Measurements from ENCODE around the gene TNS4.
A peak's percentile ranks its signal among the peaks of the same experiment; 100 is the strongest.
"Not testable (repeated sequence)": the region's sequence is repeated elsewhere in the genome, so short reads cannot be mapped to it uniquely, and the experiment has no call there.

The TNS4 gene

DNA sequence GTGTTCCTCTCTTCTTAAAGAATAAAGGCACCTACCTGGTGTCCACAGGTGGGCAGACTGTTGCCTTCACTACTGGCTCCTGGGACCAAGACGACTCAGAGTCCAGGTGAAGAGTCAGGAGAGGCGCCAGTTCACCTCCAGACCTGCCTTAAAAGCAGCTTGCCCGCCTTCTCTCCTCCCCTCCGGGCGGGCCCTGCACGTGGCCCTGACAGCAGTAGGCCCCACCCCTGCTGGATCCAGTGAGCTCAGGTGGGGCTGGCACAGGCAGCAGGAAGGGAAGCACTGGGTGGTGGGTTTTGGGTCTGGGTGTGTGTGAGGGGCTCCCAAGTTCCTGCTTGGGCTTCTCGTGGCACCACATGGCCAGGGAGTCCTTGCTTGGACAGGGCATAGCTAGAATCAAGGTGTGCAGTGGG lies at the start of gene TNS4:
TNS4 (minus strand) TSS at position 125 of the 413 bp plus-strand sequence. CDS start 5,198 bp downstream, outside the sequence.
- H3K9me3 ChIP-seq (ENCODE audit: control insufficient read depth in 5 of 5, low read length in 5 of 5), result peaks cover 0 to 3% (median 0%) of the 10 kb centered on the region in 5 donors
- no peak within 1 kb of the TSS for H3K9ac ChIP-seq (ENCODE audit: low read length in 5 of 5)
- no peaks in the 10 kb centered on the region for H3K36me3 ChIP-seq (ENCODE audit: control insufficient read depth in 5 of 5, insufficient read depth in 5 of 5, low read length in 5 of 5)
- no peak within 1 kb of the TSS for H3K4me3 ChIP-seq (ENCODE audit: low read depth in 1 of 5, low read length in 5 of 5)
- no peak within 1 kb of the TSS for H3K27ac ChIP-seq (ENCODE audit: low read depth, low read length)
- peaks cover 5 to 25% (median 16%) of the 10 kb centered on the region in 5 donors for H3K4me1 ChIP-seq (ENCODE audit: control insufficient read depth in 5 of 5, insufficient read depth in 5 of 5, low read length in 5 of 5)
- no peaks in the 10 kb centered on the region for H3K27me3 ChIP-seq (ENCODE audit: control insufficient read depth in 5 of 5, insufficient read depth in 4 of 5, low read length in 5 of 5)

GRCh38 chr17:40550608-40551007 lies 49.2 kb upstream of the TNS4 start:
- peaks cover 0 to 2% (median 0%) of the 10 kb centered on the region in 5 donors for H3K27me3 ChIP-seq (ENCODE audit: control insufficient read depth in 5 of 5, insufficient read depth in 4 of 5, low read length in 5 of 5)
- no peaks in the 10 kb centered on the region for H3K9me3 ChIP-seq (ENCODE audit: control insufficient read depth in 5 of 5, low read length in 5 of 5)
- peak overlapping the region; percentile 96 for H3K27ac ChIP-seq (ENCODE audit: low read depth, low read length)
- no peaks in the 10 kb centered on the region for H3K36me3 ChIP-seq (ENCODE audit: control insufficient read depth in 5 of 5, insufficient read depth in 5 of 5, low read length in 5 of 5)
- H3K4me3 ChIP-seq (ENCODE audit: low read depth in 1 of 5, low read length in 5 of 5), result no peak overlapping the region
- H3K4me1 ChIP-seq (ENCODE audit: control insufficient read depth in 5 of 5, insufficient read depth in 5 of 5, low read length in 5 of 5), result peaks cover 40 to 80% (median 67%) of the 10 kb centered on the region in 5 donors
- H3K9ac ChIP-seq (ENCODE audit: low read length in 5 of 5), result peak overlapping the region in 4 of 5 donors; percentile 22 to 73 (median 48)

DNA sequence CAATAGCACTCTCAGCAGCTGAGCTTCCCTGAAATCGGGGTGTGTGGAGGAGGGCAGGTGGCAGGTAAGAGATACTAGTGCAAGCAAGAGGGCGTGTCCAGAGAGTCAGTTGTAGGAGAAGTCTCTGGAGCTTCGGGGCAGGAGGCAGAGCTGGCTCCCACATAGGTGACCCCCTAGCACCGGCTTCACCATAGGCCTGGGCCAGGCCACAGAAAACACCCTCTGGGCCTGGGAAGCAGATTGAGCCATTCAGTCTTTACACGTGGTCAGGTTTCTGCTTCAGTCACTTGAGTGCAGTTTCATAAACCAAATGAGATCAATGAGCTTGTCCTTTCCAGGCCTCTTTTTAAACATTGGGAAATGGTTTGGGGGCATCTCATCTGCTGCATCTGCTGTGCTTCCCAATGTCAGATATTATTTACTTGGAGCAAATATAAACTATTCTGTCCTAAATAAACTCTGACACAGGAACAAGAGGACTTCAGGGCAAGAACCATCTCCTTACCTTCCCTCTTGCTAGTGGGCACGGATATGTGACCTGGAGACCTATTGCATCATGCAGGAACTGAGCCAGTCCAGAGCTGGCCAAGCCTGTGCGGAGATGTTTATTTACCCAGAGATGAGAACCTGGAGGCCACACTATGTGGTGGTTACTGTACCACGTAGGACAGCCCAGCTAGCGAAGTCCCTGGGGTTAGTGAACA lies 47.7 kb upstream of the TNS4 start:
- no peaks in the 10 kb centered on the region for H3K9me3 ChIP-seq (ENCODE audit: control insufficient read depth in 5 of 5, low read length in 5 of 5)
- peaks cover 39 to 66% (median 59%) of the 10 kb centered on the region in 5 donors for H3K4me1 ChIP-seq (ENCODE audit: control insufficient read depth in 5 of 5, insufficient read depth in 5 of 5, low read length in 5 of 5)
- peak overlapping the region in 4 of 5 donors; percentile 38 to 73 (median 48) for H3K9ac ChIP-seq (ENCODE audit: low read length in 5 of 5)
- no peaks in the 10 kb centered on the region for H3K36me3 ChIP-seq (ENCODE audit: control insufficient read depth in 5 of 5, insufficient read depth in 5 of 5, low read length in 5 of 5)
- H3K4me3 ChIP-seq (ENCODE audit: low read depth in 1 of 5, low read length in 5 of 5), result no peak overlapping the region
- peak overlapping the region; percentile 96 for H3K27ac ChIP-seq (ENCODE audit: low read depth, low read length)
- H3K27me3 ChIP-seq (ENCODE audit: control insufficient read depth in 5 of 5, insufficient read depth in 4 of 5, low read length in 5 of 5), result peaks cover 0 to 2% (median 0%) of the 10 kb centered on the region in 5 donors

DNA sequence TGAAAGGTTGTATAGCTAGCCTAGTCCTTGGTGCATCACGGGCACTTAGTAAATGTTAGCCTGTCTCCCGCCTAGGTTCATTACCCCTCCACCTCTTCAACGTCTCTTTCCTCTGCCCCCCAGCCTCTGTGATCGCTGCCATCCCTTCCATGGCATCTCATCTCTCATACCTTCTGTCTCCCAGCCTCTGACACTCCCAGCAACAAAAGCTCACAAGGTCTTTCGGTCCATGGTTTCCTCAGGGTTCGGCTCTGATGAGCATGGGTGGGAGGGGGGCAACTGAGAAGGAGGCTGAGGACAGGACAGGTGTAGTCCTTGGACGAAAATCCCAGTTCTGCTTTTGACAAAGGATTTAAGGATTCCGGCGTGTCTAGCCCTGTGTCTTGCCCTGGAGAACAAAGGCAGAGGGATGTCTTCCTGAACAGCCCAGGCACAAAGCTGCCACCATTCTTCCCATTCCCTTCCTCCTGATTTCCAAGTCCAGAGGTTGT lies 47.1 kb upstream of the TNS4 start:
- no peaks in the 10 kb centered on the region for H3K9me3 ChIP-seq (ENCODE audit: control insufficient read depth in 5 of 5, low read length in 5 of 5)
- H3K27me3 ChIP-seq (ENCODE audit: control insufficient read depth in 5 of 5, insufficient read depth in 4 of 5, low read length in 5 of 5), result peaks cover 0 to 2% (median 0%) of the 10 kb centered on the region in 5 donors
- peak overlapping the region in 3 of 5 donors; percentile 0 to 57 (median 12) for H3K9ac ChIP-seq (ENCODE audit: low read length in 5 of 5)
- H3K4me1 ChIP-seq (ENCODE audit: control insufficient read depth in 5 of 5, insufficient read depth in 5 of 5, low read length in 5 of 5), result peaks cover 35 to 62% (median 57%) of the 10 kb centered on the region in 5 donors
- peak overlapping the region; percentile 96 for H3K27ac ChIP-seq (ENCODE audit: low read depth, low read length)
- H3K4me3 ChIP-seq (ENCODE audit: low read depth in 1 of 5, low read length in 5 of 5), result no peak overlapping the region
- H3K36me3 ChIP-seq (ENCODE audit: control insufficient read depth in 5 of 5, insufficient read depth in 5 of 5, low read length in 5 of 5), result no peaks in the 10 kb centered on the region

DNA sequence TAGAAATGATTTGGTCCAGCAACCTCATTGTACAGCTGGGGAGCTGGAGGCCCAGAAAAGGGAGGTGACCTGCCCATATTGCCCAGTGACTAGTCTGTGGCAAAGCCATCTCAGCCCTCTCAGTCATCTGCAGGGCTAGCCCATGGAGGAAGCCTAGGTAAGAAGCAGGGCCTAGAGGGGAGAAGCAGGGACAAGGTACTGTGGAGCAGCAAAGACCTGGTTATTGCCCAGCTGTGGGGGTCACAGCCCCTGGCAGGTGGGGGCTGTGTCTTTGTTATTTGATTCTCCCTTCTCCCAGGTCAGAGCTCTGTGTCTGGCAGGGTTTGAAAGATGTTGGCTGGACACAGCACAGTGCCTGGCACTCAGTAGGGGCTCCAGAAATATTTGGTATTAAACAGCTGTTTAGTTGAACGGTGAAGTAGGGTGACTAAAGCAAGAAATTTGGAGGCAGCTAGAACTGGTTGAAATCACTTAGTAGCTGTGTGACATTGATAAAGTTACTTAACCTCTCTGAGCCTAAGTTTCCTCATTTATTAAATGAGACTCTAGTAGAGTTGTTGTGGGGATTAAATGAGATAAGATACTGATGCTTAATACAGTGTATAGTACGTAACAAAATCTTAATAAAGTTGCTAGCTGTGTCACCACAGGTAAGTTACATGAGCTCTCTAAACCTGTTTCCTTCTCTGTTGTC lies 46.5 kb upstream of the TNS4 start:
- H3K9ac ChIP-seq (ENCODE audit: low read length in 5 of 5), result peak overlapping the region in 2 of 5 donors; percentile 0 to 57
- no peaks in the 10 kb centered on the region for H3K9me3 ChIP-seq (ENCODE audit: control insufficient read depth in 5 of 5, low read length in 5 of 5)
- H3K4me3 ChIP-seq (ENCODE audit: low read depth in 1 of 5, low read length in 5 of 5), result no peak overlapping the region
- H3K4me1 ChIP-seq (ENCODE audit: control insufficient read depth in 5 of 5, insufficient read depth in 5 of 5, low read length in 5 of 5), result peaks cover 35 to 62% (median 57%) of the 10 kb centered on the region in 5 donors
- peak overlapping the region; percentile 96 for H3K27ac ChIP-seq (ENCODE audit: low read depth, low read length)
- peaks cover 0 to 2% (median 0%) of the 10 kb centered on the region in 5 donors for H3K27me3 ChIP-seq (ENCODE audit: control insufficient read depth in 5 of 5, insufficient read depth in 4 of 5, low read length in 5 of 5)
- no peaks in the 10 kb centered on the region for H3K36me3 ChIP-seq (ENCODE audit: control insufficient read depth in 5 of 5, insufficient read depth in 5 of 5, low read length in 5 of 5)

DNA sequence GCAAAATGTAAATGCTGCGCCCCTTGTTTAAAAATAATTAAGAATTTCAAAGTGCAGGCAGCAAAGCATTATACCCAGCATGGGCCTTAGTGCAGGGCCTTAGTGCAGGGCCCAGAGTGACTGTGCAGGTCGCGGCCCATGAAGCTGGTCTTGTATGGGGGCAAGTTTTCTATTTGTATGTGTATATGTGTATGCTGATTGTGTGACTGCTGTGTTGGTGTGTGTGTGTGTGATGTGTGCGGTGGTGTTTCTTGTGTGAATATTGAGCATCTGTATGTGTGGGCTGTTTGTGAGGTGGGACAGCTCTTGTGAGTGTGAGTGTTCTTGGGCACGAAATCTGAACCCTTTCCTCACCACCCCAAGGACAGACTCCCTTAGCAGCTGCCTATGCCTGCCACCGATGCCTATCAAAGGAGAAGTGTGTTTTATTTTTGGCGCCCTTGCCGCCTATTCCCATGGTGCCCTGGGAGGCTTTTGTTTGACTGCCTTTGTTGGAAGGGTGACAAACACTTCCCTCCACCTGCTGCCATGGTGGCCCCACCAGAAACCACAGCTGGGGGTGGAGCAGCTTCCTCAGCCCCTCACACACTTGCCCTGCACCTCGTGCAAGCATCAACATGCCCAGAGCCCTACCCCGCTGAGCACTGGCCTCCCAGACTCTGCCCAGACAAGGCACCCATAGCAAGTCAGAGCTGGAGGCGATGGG lies 45.8 kb upstream of the TNS4 start:
- Histone ChIP-seq H3K9me3 (ENCODE audit: control insufficient read depth in 5 of 5, low read length in 5 of 5) (peaks cover 0 to 2% (median 0%) of the 10 kb centered on the region in 5 donors), H3K36me3 (ENCODE audit: control insufficient read depth in 5 of 5, insufficient read depth in 5 of 5, low read length in 5 of 5) (no peaks in the 10 kb centered on the region), H3K4me1 (ENCODE audit: control insufficient read depth in 5 of 5, insufficient read depth in 5 of 5, low read length in 5 of 5) (peaks cover 38 to 62% (median 57%) of the 10 kb centered on the region in 5 donors), H3K4me3 (ENCODE audit: low read depth in 1 of 5, low read length in 5 of 5) (no peak overlapping the region), H3K27me3 (ENCODE audit: control insufficient read depth in 5 of 5, insufficient read depth in 4 of 5, low read length in 5 of 5) (peaks cover 0 to 6% (median 0%) of the 10 kb centered on the region in 5 donors), H3K9ac (ENCODE audit: low read length in 5 of 5) (no peak overlapping the region), H3K27ac (ENCODE audit: low read depth, low read length) (no peak overlapping the region)

DNA sequence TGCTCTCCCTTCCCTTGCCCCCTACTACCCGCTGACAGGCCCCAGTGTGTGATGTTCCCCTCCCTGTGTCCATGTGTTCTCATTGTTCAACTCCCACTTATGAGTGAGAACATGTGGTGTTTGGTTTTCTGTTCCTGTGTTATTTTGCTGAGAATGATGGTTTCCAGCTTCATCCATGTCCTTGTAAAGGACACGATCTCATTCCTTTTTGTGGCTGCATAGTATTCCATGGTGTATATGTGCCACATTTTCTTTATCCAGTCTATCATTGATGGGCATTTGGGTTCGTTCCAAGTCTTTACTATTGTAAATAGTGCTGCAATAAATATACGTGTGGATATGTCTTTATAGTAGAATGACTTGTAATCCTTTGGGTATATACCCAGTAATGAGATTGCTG lies 45.1 kb upstream of the TNS4 start:
- H3K4me3 ChIP-seq (ENCODE audit: low read depth in 1 of 5, low read length in 5 of 5); H3K27me3 ChIP-seq (ENCODE audit: control insufficient read depth in 5 of 5, insufficient read depth in 4 of 5, low read length in 5 of 5); H3K9me3 ChIP-seq (ENCODE audit: control insufficient read depth in 5 of 5, low read length in 5 of 5); H3K36me3 ChIP-seq (ENCODE audit: control insufficient read depth in 5 of 5, insufficient read depth in 5 of 5, low read length in 5 of 5); H3K27ac ChIP-seq (ENCODE audit: low read depth, low read length); H3K9ac ChIP-seq (ENCODE audit: low read length in 5 of 5): not testable (repeated sequence)
- H3K4me1 ChIP-seq (ENCODE audit: control insufficient read depth in 5 of 5, insufficient read depth in 5 of 5, low read length in 5 of 5), result peaks cover 40 to 62% (median 57%) of the 10 kb centered on the region in 5 donors

DNA sequence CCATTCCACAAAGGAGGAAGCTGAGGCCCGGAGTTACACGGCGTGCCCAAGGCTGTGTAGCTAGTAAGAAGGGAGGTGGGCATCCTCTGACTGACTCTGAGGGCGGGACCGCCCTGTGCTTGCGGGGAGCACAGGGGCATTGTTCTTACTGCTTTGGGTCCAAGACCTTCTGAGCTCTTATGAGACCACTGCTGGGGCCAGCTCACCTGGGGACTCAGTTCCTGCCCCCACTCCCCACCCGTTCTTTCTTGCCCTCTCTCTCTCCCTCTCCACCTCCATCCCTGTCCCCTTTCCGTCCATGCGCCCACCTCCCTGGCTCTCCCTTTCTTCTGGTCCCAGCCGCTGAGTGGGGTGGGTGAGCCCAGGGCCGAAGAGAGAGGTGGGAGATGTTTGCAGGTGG lies 44.2 kb upstream of the TNS4 start:
- Histone ChIP-seq H3K27me3 (ENCODE audit: control insufficient read depth in 5 of 5, insufficient read depth in 4 of 5, low read length in 5 of 5) (peaks cover 0 to 5% (median 0%) of the 10 kb centered on the region in 5 donors), H3K27ac (ENCODE audit: low read depth, low read length) (no peak overlapping the region)

DNA sequence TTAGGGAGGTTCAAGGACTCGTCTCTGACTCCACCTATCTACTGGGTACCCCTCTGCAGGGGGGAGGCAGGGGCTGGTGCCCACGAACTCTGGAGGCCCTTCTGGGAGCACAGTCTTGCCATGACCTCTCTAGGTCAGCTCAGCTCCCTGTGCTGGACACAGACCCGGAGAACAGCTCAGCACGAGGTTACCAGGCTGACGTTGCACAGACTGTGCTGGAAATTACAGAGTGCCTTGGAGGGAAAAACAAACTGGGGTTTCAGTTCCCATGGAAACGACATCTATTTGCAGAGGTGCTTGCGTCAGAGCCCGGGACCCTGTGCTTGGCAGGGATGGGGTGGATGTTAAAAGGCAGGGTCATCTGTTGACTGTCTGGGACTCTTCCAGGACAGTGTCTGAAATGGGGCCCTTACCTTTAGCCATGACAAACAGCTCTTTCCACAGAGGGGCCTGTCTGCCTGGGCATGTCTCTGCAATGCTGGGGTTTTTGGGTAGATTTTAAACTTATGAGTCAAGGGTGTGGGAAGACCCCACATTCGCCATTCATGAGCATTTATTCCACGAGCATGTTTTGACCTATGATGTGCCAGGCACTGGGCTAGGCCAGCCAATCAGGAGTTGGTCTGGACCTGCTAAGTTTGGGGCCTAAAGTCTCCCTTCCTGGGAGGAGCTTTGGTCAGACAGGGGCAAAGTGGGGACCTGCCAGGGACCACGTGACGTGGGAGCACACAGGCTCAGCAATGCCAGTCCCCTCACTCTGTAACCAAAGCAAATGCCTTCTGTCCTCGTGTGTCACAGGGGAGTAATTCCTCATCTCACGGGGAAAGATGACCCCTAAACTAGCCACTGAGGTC lies 41.4 kb upstream of the TNS4 start:
- peak overlapping the region; percentile 95 for H3K27ac ChIP-seq (ENCODE audit: low read depth, low read length)
- H3K9me3 ChIP-seq (ENCODE audit: control insufficient read depth in 5 of 5, low read length in 5 of 5), result peaks cover 0 to 2% (median 0%) of the 10 kb centered on the region in 5 donors
- H3K36me3 ChIP-seq (ENCODE audit: control insufficient read depth in 5 of 5, insufficient read depth in 5 of 5, low read length in 5 of 5), result no peaks in the 10 kb centered on the region
- H3K4me1 ChIP-seq (ENCODE audit: control insufficient read depth in 5 of 5, insufficient read depth in 5 of 5, low read length in 5 of 5), result peaks cover 31 to 67% (median 58%) of the 10 kb centered on the region in 5 donors
- H3K4me3 ChIP-seq (ENCODE audit: low read depth in 1 of 5, low read length in 5 of 5), result peak overlapping the region in 1 of 5 donors; percentile 7
- H3K27me3 ChIP-seq (ENCODE audit: control insufficient read depth in 5 of 5, insufficient read depth in 4 of 5, low read length in 5 of 5), result peaks cover 0 to 3% (median 0%) of the 10 kb centered on the region in 5 donors
- peak overlapping the region; percentile 30 to 91 (median 62) for H3K9ac ChIP-seq (ENCODE audit: low read length in 5 of 5)

More for the DNA sequence above, 44.2 kb upstream of the TNS4 start:
- Histone ChIP-seq H3K4me1 (ENCODE audit: control insufficient read depth in 5 of 5, insufficient read depth in 5 of 5, low read length in 5 of 5) (peaks cover 35 to 62% (median 57%) of the 10 kb centered on the region in 5 donors), H3K4me3 (ENCODE audit: low read depth in 1 of 5, low read length in 5 of 5) (no peak overlapping the region), H3K9ac (ENCODE audit: low read length in 5 of 5) (no peak overlapping the region), H3K36me3 (ENCODE audit: control insufficient read depth in 5 of 5, insufficient read depth in 5 of 5, low read length in 5 of 5) (no peaks in the 10 kb centered on the region), H3K9me3 (ENCODE audit: control insufficient read depth in 5 of 5, low read length in 5 of 5) (peaks cover 0 to 2% (median 0%) of the 10 kb centered on the region in 5 donors)
